Stomach (tissue), 4 donors: ENCODE measurements around the gene PLCG1.

Experiments used
- POLR2A ChIP-seq, 4 donors: fragments of 450-650 bp; IDR thresholded peaks; one replicate each; pipeline ENCODE4 v1.6.1; 2016; ENCODE audit warnings: antibody characterized with exemption in 4 of 4, control low read depth in 2 of 4, mild to moderate bottlenecking in 1 of 4, moderate library complexity in 1 of 4
- TF ChIP-seq, protein P1 (sequence below), 7 experiments: fragments of 450-650 bp in 4 of 7; fragments of 200-600 bp in 3 of 7; sonication (generic) in 3 of 7; IDR thresholded peaks; one replicate each; pipeline ENCODE4 v1.5.1; 2016 to 2019; ENCODE audit warnings: antibody characterized with exemption in 7 of 7, control low read depth in 2 of 7, mild to moderate bottlenecking in 1 of 7

DNA sequence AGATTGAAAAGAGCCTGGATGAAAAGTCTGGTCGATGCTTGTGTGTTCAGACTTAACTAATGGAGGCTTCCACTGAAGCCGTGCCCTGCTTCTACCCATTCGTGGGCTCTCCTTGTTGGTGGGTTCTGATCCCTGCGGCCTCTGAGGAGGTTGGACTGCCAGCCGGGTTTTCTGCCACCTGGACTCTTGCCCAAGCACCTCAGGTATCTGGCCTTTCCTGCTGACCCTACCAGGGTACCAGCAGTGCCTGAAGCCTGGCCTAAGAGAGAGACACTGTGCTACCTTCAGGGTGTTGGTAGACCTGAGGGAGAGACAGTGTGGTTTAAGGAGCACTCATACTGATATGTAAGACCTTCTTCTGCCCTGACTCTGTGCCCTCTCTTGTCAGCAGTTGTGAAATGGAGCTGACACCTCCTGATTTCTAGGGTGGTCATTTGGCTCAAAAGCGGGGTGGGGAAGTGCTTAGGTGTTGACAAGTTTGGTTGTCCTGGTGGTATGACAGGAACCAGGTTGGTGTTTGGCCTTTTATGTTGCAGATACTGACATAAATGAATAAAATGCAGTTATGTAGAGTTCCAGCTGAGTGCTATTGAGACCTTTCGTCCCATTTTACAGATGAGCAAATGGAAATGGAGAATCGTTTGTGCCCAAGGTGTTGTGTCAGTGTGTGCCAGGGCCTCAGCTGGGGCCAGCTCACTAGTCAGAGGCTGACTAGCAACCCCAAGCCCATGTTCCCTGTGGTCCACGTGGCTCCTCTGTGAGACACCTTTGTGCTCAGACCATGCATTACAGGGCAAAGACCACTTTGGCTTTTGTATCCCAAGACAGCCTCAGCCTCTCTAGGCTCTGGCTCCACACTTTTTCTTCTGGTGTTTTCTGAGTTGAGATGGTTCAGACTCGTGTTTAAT, 3.1 kb downstream of the PLCG1 start:
- TF ChIP-seq, protein P1, sequence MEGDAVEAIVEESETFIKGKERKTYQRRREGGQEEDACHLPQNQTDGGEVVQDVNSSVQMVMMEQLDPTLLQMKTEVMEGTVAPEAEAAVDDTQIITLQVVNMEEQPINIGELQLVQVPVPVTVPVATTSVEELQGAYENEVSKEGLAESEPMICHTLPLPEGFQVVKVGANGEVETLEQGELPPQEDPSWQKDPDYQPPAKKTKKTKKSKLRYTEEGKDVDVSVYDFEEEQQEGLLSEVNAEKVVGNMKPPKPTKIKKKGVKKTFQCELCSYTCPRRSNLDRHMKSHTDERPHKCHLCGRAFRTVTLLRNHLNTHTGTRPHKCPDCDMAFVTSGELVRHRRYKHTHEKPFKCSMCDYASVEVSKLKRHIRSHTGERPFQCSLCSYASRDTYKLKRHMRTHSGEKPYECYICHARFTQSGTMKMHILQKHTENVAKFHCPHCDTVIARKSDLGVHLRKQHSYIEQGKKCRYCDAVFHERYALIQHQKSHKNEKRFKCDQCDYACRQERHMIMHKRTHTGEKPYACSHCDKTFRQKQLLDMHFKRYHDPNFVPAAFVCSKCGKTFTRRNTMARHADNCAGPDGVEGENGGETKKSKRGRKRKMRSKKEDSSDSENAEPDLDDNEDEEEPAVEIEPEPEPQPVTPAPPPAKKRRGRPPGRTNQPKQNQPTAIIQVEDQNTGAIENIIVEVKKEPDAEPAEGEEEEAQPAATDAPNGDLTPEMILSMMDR (IDR thresholded peaks at IDR 0.05): no peak
- TF ChIP-seq POLR2A (IDR thresholded peaks at IDR 0.05): no peak
